A549 (cell line): ENCODE results near the gene ITGB1BP1. TPM values are rescaled to one million over a fixed set of nuclear protein-coding genes. Genes with fewer than 3 reads are reported as not detected.
"Not testable (repeated sequence)": the region's sequence is repeated elsewhere in the genome, so short reads cannot be mapped to it uniquely, and the experiment has no call there.

Experiments used
- ATAC-seq, 2 experiments: fragments of 200-7000 bp in 1 of 2; fragments of >200 bp in 1 of 2; cut with Nextera tagmentation in 1 of 2; cut with Tn5 transposase in 1 of 2; 3 replicates each; pipeline versions ENCODE4 v1.8.0 to v1.9.1; 2018 to 2020; ENCODE audit warnings: mild to moderate bottlenecking in 1 of 2, moderate library complexity in 1 of 2
- CTCF ChIA-PET: fragments of 300-600 bp; sonication (Branson Sonifier 250); formaldehyde crosslinking; extraction: SDS; loops from one replicate; lab custom pipeline; 2021; ENCODE audit warnings: antibody characterized with exemption, inconsistent platforms; lab: Yijun Ruan, JAX
- POLR2A ChIA-PET: fragments of 350-600 bp; formaldehyde crosslinking; extraction: SDS; loops from one replicate; lab custom pipeline; 2021; ENCODE audit warnings: antibody characterized with exemption, inconsistent platforms; lab: Yijun Ruan, JAX
- DNase-seq, 2 experiments: peaks; one replicate each; pipeline versions ENCODE4 v3.0.0 to v3.0.0-alpha.2; 2011 to 2016; ENCODE audit warnings: low read depth in 1 of 2, low spot score in 1 of 2
- FAIRE-seq: peaks from 2 replicates; lab custom pipeline; 2011; peaks lifted over from hg19 to GRCh38; lab: Jason Lieb, UNC
- H3K27ac ChIP-seq, 2 experiments: fragments of >200 bp; sonication (Bioruptor Twin); formaldehyde crosslinking; 3 replicates each; pipeline ENCODE4 v1.5.1; 2016 to 2017
- H3K4me1 ChIP-seq: fragments of >200 bp; sonication (Bioruptor Twin); formaldehyde crosslinking; 3 replicates; pipeline ENCODE4 v1.6.1; 2016
- H3K4me2 ChIP-seq: fragments of >200 bp; sonication (Bioruptor Twin); formaldehyde crosslinking; 3 replicates; pipeline ENCODE4 v1.6.1; 2016
- H3K4me3 ChIP-seq: fragments of >200 bp; sonication (Bioruptor Twin); formaldehyde crosslinking; 3 replicates; pipeline ENCODE4 v1.5.1; 2016
- H3K9me3 ChIP-seq: fragments of >200 bp; sonication (Bioruptor Twin); formaldehyde crosslinking; 3 replicates; pipeline ENCODE4 v1.6.1; 2016
- CBX8 ChIP-seq: fragments of 200-600 bp; sonication (generic); IDR thresholded peaks from 2 replicates; pipeline ENCODE4 v1.6.1; 2016
- CHD2 ChIP-seq: fragments of 150-350 bp; IDR thresholded peaks from 2 replicates; pipeline ENCODE4 v1.6.1; 2014; ENCODE audit warnings: low read length; ENCODE audit not compliant: partially characterized antibody
- CHD4 ChIP-seq: fragments of 200-600 bp; sonication (generic); IDR thresholded peaks from 2 replicates; pipeline ENCODE4 v1.6.1; 2016; ENCODE audit warnings: antibody characterized with exemption, mild to moderate bottlenecking, borderline replicate concordance
- E2F6 ChIP-seq: IDR thresholded peaks from 2 replicates; pipeline ENCODE4 v1.6.1; 2012; ENCODE audit warnings: low read depth, borderline replicate concordance
- EP300 ChIP-seq, 2 experiments: fragments of >200 bp; sonication (Bioruptor Twin); formaldehyde crosslinking; IDR thresholded peaks; 2 replicates in 1 of 2; 3 replicates in 1 of 2; pipeline ENCODE4 v1.6.1; 2016 to 2017
- GATA3 ChIP-seq: IDR thresholded peaks from 2 replicates; pipeline ENCODE4 v1.6.1; 2012; ENCODE audit warnings: borderline replicate concordance
- HEYL ChIP-seq: fragments of 250-450 bp; sonication (Bioruptor Pico); IDR thresholded peaks from 2 replicates; pipeline ENCODE4 v1.8.0; 2021; ENCODE audit warnings: mild to moderate bottlenecking, moderate library complexity
- HOXB13 ChIP-seq: fragments of 250-450 bp; sonication (Bioruptor Pico); IDR thresholded peaks from 2 replicates; pipeline ENCODE4 v1.5.0; 2020; ENCODE audit warnings: low read depth, mild to moderate bottlenecking, moderate library complexity
- HOXB5 ChIP-seq: fragments of 250-450 bp; sonication (Bioruptor Pico); IDR thresholded peaks from 2 replicates; pipeline ENCODE4 v1.5.0; 2020; ENCODE audit warnings: mild to moderate bottlenecking, moderate library complexity
- JUN ChIP-seq, 2 experiments: fragments of >200 bp; sonication (Bioruptor Twin); formaldehyde crosslinking; IDR thresholded peaks; 2 replicates in 1 of 2; 3 replicates in 1 of 2; pipeline ENCODE4 v1.6.1; 2016 to 2017
- KDM1A ChIP-seq: fragments of 200-600 bp; sonication (generic); IDR thresholded peaks from 2 replicates; pipeline ENCODE4 v1.6.1; 2016; ENCODE audit warnings: low read depth, mild to moderate bottlenecking
- KDM5A ChIP-seq: fragments of 200-600 bp; sonication (generic); IDR thresholded peaks from 2 replicates; pipeline ENCODE4 v1.6.1; 2016; ENCODE audit warnings: antibody characterized with exemption, mild to moderate bottlenecking
- MAFK ChIP-seq: fragments of 450-650 bp; IDR thresholded peaks from 2 replicates; pipeline ENCODE4 v1.6.1; 2014; ENCODE audit not compliant: partially characterized antibody
- MYC ChIP-seq: IDR thresholded peaks from 2 replicates; pipeline ENCODE4 v1.6.1; 2012; ENCODE audit warnings: mild to moderate bottlenecking, inconsistent platforms, low read length, improper control_type of control experiment, borderline replicate concordance
- NPAS2 ChIP-seq: fragments of 250-450 bp; sonication (Bioruptor Pico); IDR thresholded peaks from 2 replicates; pipeline ENCODE4 v1.8.0; 2022; ENCODE audit warnings: mild to moderate bottlenecking, moderate library complexity, borderline replicate concordance
- PHF8 ChIP-seq: fragments of 200-600 bp; sonication (generic); IDR thresholded peaks from 2 replicates; pipeline ENCODE4 v1.6.1; 2016; ENCODE audit warnings: low read depth, mild to moderate bottlenecking, antibody characterized with exemption, moderate library complexity, borderline replicate concordance
- RAD21 ChIP-seq, 2 experiments: fragments of >200 bp in 1 of 2; sonication (Bioruptor Twin) in 1 of 2; formaldehyde crosslinking in 1 of 2; IDR thresholded peaks in 1 of 2; conservative IDR thresholded peaks in 1 of 2; 2 replicates in 1 of 2; 3 replicates in 1 of 2; pipeline ENCODE4 v1.6.1; 2012 to 2018; ENCODE audit warnings: inconsistent platforms in 1 of 2
- RNF2 ChIP-seq: fragments of 200-600 bp; sonication (generic); IDR thresholded peaks from 2 replicates; pipeline ENCODE4 v1.6.1; 2016; ENCODE audit warnings: low read depth, mild to moderate bottlenecking, antibody characterized with exemption, moderate library complexity, borderline replicate concordance
- TFCP2L1 ChIP-seq: fragments of 250-450 bp; sonication (Bioruptor Pico); IDR thresholded peaks from 2 replicates; pipeline ENCODE4 v1.5.0; 2021; ENCODE audit warnings: mild to moderate bottlenecking
- ZFP36 ChIP-seq: fragments of 450-650 bp; IDR thresholded peaks from 2 replicates; pipeline ENCODE4 v1.6.1; 2014; ENCODE audit warnings: borderline replicate concordance; ENCODE audit not compliant: partially characterized antibody
- ZSCAN20 ChIP-seq: fragments of 250-450 bp; sonication (Bioruptor Pico); IDR thresholded peaks from 2 replicates; pipeline ENCODE4 v1.8.0; 2022; ENCODE audit warnings: mild to moderate bottlenecking, moderate library complexity
- WGBS: methylation state at CpG from one replicate; pipeline ENCODE4 v1.1.6; 2017; ENCODE audit errors: missing lambda C conversion rate; 5-methylcytosine and 5-hydroxymethylcytosine counted together
- polyA plus RNA-seq, 4 experiments: library from polyadenylated mRNA; depleted of rRNA in 3 of 4; stranded (reverse); fragments of >200 nt; fragmentation: RNase III in 1 of 4; extraction: RNeasy Plus Mini Kit Qiagen cat#74134 plus additional on column Dnase treatment in 1 of 4; gene quantifications; 2 replicates in 3 of 4; 3 replicates in 1 of 4; pipeline ENCODE4 v1.2.3, GENCODE V29; 2011 to 2017
- TF ChIP-seq, protein P1 (sequence below): fragments of 250-450 bp; sonication (Bioruptor Pico); IDR thresholded peaks from 2 replicates; pipeline ENCODE4 v1.5.0; 2020; ENCODE audit warnings: low read depth, mild to moderate bottlenecking, moderate library complexity
- TF ChIP-seq, protein P2 (sequence below): fragments of 200-600 bp; sonication (generic); IDR thresholded peaks from 2 replicates; pipeline ENCODE4 v1.6.1; 2016; ENCODE audit warnings: antibody characterized with exemption, mild to moderate bottlenecking, moderate library complexity

Gene ITGB1BP1
- polyA plus RNA-seq, 2 of the 4 experiments (the other 2 are of a cell fraction): 99.3 to 136 TPM

DNA sequence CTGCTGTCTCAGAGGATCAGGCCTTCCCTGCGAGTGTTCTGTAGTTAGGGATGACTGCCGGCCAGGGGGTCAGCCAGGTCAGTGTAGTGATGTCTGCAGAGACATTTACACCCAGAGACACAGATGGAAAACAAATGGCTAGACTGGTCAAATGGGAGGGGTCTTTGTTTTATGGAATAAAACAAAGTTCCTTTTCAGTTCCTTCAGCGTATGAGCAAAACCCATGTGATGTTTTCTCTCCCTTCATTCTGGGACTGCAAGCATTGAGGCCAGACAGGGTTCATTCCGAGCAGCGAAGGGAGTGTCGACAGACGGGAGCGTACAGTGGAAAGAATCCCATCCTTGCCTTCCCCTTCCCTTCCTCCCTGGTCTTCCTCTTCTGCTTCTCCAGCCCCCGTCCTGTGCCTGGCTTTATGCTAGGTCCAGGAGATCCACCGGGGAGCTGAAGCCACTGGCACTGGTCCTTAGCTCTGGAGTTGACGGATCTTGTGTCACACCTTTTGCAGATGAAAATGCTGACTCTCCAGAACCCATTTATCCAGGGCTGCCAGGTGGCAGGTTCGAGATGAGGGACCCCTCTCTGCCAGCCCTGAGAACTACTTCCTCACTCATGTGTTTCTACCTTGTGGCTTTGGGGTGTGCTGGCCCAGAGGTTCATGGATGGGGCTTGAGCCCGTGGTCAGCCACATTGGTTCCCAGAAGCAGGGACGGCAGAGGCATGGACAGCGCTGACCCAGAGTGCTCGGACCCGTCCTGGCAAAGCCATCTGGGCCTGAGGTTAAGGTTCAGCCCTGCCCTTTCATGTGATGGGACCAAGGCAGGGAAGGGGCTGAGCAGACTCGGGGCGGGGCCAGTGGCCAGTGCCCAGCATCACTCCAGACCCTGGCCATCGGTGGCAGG, 24.2 kb downstream of the ITGB1BP1 start:
- 80% methylated on average over 20 of the region's 20 CpGs for WGBS
- H3K27ac ChIP-seq: peak overlapping the region in 1 of 2 experiments; percentile 64; a peak in 1 of 6 replicates

DNA sequence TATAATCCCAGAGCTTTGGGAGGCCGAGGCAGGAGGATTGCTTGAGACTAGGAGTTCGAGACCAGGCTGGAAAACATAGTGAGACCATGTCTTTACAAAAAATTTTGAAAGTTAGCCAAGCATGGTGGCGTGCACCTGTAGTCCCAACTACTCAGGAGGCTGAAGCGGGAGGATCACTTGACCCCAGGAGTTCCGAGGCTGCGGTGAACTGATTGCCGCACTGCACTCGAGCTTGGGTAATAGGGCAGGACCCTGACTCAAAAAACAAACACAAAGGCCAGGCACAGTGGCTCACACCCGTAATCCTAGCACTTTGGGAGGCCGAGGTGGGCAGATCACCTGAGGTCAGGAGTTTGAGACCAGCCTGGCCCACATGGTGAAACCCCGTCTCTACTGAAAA, 25.1 kb downstream of the ITGB1BP1 start:
- H3K4me1 ChIP-seq, DNase-seq, POLR2A ChIA-PET, H3K9me3 ChIP-seq, ATAC-seq, H3K4me2 ChIP-seq, H3K27ac ChIP-seq, H3K4me3 ChIP-seq, FAIRE-seq: not testable (repeated sequence)
- 89% methylated on average over 11 of the region's 11 CpGs for WGBS
- CTCF ChIA-PET: interaction anchor here (1.2 to 1.7 kb wide), 2 partner anchors 9 to 255 kb away, joined by 3 read pairs; no protein-coding TSS in a partner anchor

More for the DNA sequence above, 24.2 kb downstream of the ITGB1BP1 start:
- ChIA-PET CTCF (interaction anchor here (0.8 to 2.8 kb wide), 5 partner anchors 10 to 256 kb away, joined by 3 to 12 read pairs (median 3); partner anchors contain the start of genes CPSF3 and ITGB1BP1), POLR2A (no interaction called here)
- Histone ChIP-seq H3K4me1 (peaks cover 18% of the 10 kb centered on the region; the same call in 2 of the 3 replicates), H3K4me3 (no peak overlapping the region), H3K9me3 (no peaks in the 10 kb centered on the region), H3K4me2 (no peak overlapping the region)
- ATAC-seq: peak; percentile 38 to 52; a peak in 5 of 6 replicates
- no peak for FAIRE-seq
- no peak for TF ChIP-seq KDM5A
- no peak for TF ChIP-seq TFCP2L1
- no peak for TF ChIP-seq HOXB5
- TF ChIP-seq CHD4: no peak
- TF ChIP-seq RAD21 (conservative IDR thresholded peaks at IDR 0.05 in 1 of 2, IDR thresholded peaks at IDR 0.05 in 1 of 2): no peak
- TF ChIP-seq MAFK: peak; percentile 66
- TF ChIP-seq, protein P1, sequence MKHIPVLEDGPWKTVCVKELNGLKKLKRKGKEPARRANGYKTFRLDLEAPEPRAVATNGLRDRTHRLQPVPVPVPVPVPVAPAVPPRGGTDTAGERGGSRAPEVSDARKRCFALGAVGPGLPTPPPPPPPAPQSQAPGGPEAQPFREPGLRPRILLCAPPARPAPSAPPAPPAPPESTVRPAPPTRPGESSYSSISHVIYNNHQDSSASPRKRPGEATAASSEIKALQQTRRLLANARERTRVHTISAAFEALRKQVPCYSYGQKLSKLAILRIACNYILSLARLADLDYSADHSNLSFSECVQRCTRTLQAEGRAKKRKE (CRISPR knock-in tag): no peak
- TF ChIP-seq EP300 (IDR thresholded peaks at IDR 0.05): no peak
- DNase-seq: no peak

DNA sequence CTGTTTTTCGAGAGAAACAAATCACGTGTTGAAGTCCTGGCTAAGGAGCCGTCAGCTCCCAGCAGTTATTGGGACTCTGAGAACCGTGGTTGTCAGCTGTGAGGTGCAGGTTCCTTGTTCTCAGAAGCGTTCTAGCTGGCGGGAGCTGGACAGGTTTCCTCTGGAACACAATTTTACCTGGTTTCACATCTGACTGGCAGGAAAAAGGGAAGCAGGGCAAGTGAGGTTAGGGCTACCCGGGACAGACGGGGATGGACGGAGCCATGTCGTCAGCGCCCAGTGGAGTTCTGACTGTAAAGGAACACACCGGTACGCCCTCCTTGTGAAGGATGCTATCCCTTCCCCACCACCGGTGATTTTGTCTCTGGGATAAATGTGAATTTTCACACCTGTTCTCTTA, 26.1 kb downstream of the ITGB1BP1 start:
- WGBS: 92% methylated on average over 14 of the region's 14 CpGs
- ChIA-PET POLR2A (no interaction called here), CTCF (interaction anchor here (0.8 kb wide), 1 partner anchor 10 kb away, joined by 3 read pairs; no protein-coding TSS in a partner anchor)
- no peak overlapping the region for H3K4me2 ChIP-seq
- no peak overlapping the region for H3K27ac ChIP-seq
- no peak for ATAC-seq
- H3K4me3 ChIP-seq: no peak overlapping the region
- peaks cover 7% of the 10 kb centered on the region; the same call in 1 of the 3 replicates for H3K4me1 ChIP-seq
- no peak for FAIRE-seq
- no peaks in the 10 kb centered on the region for H3K9me3 ChIP-seq
- TF ChIP-seq, protein P2, sequence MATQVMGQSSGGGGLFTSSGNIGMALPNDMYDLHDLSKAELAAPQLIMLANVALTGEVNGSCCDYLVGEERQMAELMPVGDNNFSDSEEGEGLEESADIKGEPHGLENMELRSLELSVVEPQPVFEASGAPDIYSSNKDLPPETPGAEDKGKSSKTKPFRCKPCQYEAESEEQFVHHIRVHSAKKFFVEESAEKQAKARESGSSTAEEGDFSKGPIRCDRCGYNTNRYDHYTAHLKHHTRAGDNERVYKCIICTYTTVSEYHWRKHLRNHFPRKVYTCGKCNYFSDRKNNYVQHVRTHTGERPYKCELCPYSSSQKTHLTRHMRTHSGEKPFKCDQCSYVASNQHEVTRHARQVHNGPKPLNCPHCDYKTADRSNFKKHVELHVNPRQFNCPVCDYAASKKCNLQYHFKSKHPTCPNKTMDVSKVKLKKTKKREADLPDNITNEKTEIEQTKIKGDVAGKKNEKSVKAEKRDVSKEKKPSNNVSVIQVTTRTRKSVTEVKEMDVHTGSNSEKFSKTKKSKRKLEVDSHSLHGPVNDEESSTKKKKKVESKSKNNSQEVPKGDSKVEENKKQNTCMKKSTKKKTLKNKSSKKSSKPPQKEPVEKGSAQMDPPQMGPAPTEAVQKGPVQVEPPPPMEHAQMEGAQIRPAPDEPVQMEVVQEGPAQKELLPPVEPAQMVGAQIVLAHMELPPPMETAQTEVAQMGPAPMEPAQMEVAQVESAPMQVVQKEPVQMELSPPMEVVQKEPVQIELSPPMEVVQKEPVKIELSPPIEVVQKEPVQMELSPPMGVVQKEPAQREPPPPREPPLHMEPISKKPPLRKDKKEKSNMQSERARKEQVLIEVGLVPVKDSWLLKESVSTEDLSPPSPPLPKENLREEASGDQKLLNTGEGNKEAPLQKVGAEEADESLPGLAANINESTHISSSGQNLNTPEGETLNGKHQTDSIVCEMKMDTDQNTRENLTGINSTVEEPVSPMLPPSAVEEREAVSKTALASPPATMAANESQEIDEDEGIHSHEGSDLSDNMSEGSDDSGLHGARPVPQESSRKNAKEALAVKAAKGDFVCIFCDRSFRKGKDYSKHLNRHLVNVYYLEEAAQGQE: no peak
- TF ChIP-seq CHD2 (no peak), RNF2 (no peak), JUN (IDR thresholded peaks at IDR 0.05) (no peak), TFCP2L1 (no peak), HEYL (CRISPR knock-in tag) (no peak), HOXB13 (CRISPR knock-in tag) (no peak), E2F6 (no peak), ZFP36 (no peak), CBX8 (no peak), NPAS2 (no peak), MYC (no peak), KDM1A (no peak), EP300 (IDR thresholded peaks at IDR 0.05) (no peak), PHF8 (no peak), GATA3 (no peak), CHD4 (no peak), ZSCAN20 (CRISPR knock-in tag) (no peak)
- TF ChIP-seq, protein P1 (CRISPR knock-in tag): no peak
- no peak for DNase-seq
